ENCODE measurements around the gene LPIN1.

Gene LPIN1

GRCh38 chr2:11746376-11746806, at the start of gene LPIN1:
LPIN1 (plus strand) TSS chr2:11746632; CDS start chr2:11765542, 18,910 bp downstream.
- peak; percentile 82 to 85 for DNase-seq

- DNase-seq = no peak
Observed at GRCh38 chr2:11696736-11697102, 49.7 kb upstream of the LPIN1 start.

- DNase-seq = no peak
Observed at GRCh38 chr2:11697103-11697871, 49.1 kb upstream of the LPIN1 start.

- DNase-seq = no peak
Observed at GRCh38 chr2:11698009-11698922, 48.2 kb upstream of the LPIN1 start.

GRCh38 chr2:11699686-11700670, 46.5 kb upstream of the LPIN1 start:
- no peak for DNase-seq

- no peak for DNase-seq
Observed at GRCh38 chr2:11701206-11701605, 45.2 kb upstream of the LPIN1 start.

GRCh38 chr2:11701751-11702301, 44.6 kb upstream of the LPIN1 start:
- no peak for DNase-seq

GRCh38 chr2:11702946-11703345, 43.5 kb upstream of the LPIN1 start:
- DNase-seq = no peak

GRCh38 chr2:11703700-11704099, 42.7 kb upstream of the LPIN1 start:
- DNase-seq = no peak

GRCh38 chr2:11705063-11705462, 41.4 kb upstream of the LPIN1 start:
- no peak for DNase-seq

- DNase-seq = no peak
Observed at GRCh38 chr2:11705711-11706110, 40.7 kb upstream of the LPIN1 start.

- no peak for DNase-seq
Observed at GRCh38 chr2:11708106-11708505, 38.3 kb upstream of the LPIN1 start.

- no peak for DNase-seq
Observed at GRCh38 chr2:11709293-11709692, 37.1 kb upstream of the LPIN1 start.

- DNase-seq = no peak
Observed at GRCh38 chr2:11710210-11710609, 36.2 kb upstream of the LPIN1 start.

- DNase-seq = no peak
Observed at GRCh38 chr2:11710632-11711353, 35.6 kb upstream of the LPIN1 start.

GRCh38 chr2:11711354-11711716, 35.1 kb upstream of the LPIN1 start:
- no peak for DNase-seq

- DNase-seq = no peak
Observed at GRCh38 chr2:11711751-11712150, 34.7 kb upstream of the LPIN1 start.

GRCh38 chr2:11712866-11713265, 33.6 kb upstream of the LPIN1 start:
- DNase-seq = no peak

- DNase-seq = no peak
Observed at GRCh38 chr2:11713815-11714214, 32.6 kb upstream of the LPIN1 start.

- no peak for DNase-seq
Observed at GRCh38 chr2:11715987-11716652, 30.3 kb upstream of the LPIN1 start.

- DNase-seq = no peak
Observed at GRCh38 chr2:11716689-11717321, 29.6 kb upstream of the LPIN1 start.

All from activated CD4-positive, alpha-beta T cell treated with anti-CD3 and anti-CD28 coated beads, Interleukin-2, amount 50 U/mL, for 4 hours (primary cell).